BLaER1 treated with 17β-estradiol and CSF1 and Interleukin-3, amounts not matched to agents 10 nM and 100 nM (cell line): ENCODE measurements around the gene SVOPL.
"Not testable (repeated sequence)": the region's sequence is repeated elsewhere in the genome, so short reads cannot be mapped to it uniquely, and the experiment has no call there.

Experiments
- H3K27ac ChIP-seq, 11 experiments: shearing (Covaris generic); formaldehyde crosslinking; 2 replicates each; pipeline ENCODE4 v1.8.1; 2022
- H3K27me3 ChIP-seq, 11 experiments: shearing (Covaris generic); formaldehyde crosslinking; 2 replicates each; pipeline ENCODE4 v1.8.1; 2022
- H3K36me3 ChIP-seq, 11 experiments: shearing (Covaris generic); formaldehyde crosslinking; 2 replicates each; pipeline ENCODE4 v1.8.1; 2022
- H3K4me1 ChIP-seq, 10 experiments: shearing (Covaris generic); formaldehyde crosslinking; 2 replicates each; pipeline ENCODE4 v1.8.1; 2022
- H3K4me2 ChIP-seq, 11 experiments: shearing (Covaris generic); formaldehyde crosslinking; 2 replicates each; pipeline ENCODE4 v1.8.1; 2022
- H3K4me3 ChIP-seq, 10 experiments: shearing (Covaris generic); formaldehyde crosslinking; 2 replicates each; pipeline ENCODE4 v1.8.1; 2022
- H3K9ac ChIP-seq, 11 experiments: shearing (Covaris generic); formaldehyde crosslinking; 2 replicates each; pipeline ENCODE4 v1.8.1; 2022
- H3K9me3 ChIP-seq, 11 experiments: shearing (Covaris generic); formaldehyde crosslinking; replicated peaks in 1 of 11; 2 replicates each; pipeline ENCODE4 v1.8.1; 2022
- H4K20me1 ChIP-seq, 11 experiments: shearing (Covaris generic); formaldehyde crosslinking; 2 replicates each; pipeline ENCODE4 v1.8.1; 2022
- Cebpa-rat ChIP-seq, 11 experiments: shearing (Covaris generic); IDR thresholded peaks; 2 replicates each; pipeline ENCODE4 v1.8.1; 2022

Gene SVOPL

GRCh38 chr7:138738114-138738513, 37.0 kb upstream of the SVOPL start:
- H3K27ac ChIP-seq, result no peak overlapping the region
- H4K20me1 ChIP-seq, result no peaks in the 10 kb centered on the region
- no peaks in the 10 kb centered on the region for H3K27me3 ChIP-seq
- H3K4me3 ChIP-seq, result no peak overlapping the region
- H3K4me2 ChIP-seq, result no peak overlapping the region
- H3K4me1 ChIP-seq, result peaks cover 0 to 7% (median 0%) of the 10 kb centered on the region in 10 experiments; a peak in 1 of 20 replicates
- peaks cover 0 to 11% (median 6%) of the 10 kb centered on the region in 11 experiments; a peak in 9 of 22 replicates for H3K9me3 ChIP-seq
- H3K9ac ChIP-seq, result no peak overlapping the region
- no peaks in the 10 kb centered on the region for H3K36me3 ChIP-seq
- no peak for TF ChIP-seq Cebpa-rat (IDR thresholded peaks at IDR 0.05)

- TF ChIP-seq Cebpa-rat (IDR thresholded peaks at IDR 0.05), result no peak
- H3K27me3 ChIP-seq, result no peaks in the 10 kb centered on the region
- no peak overlapping the region for H3K9ac ChIP-seq
Measured at GRCh38 chr7:138735399-138735798, 34.2 kb upstream of the SVOPL start.

GRCh38 chr7:138731733-138732132, 30.6 kb upstream of the SVOPL start:
- H3K4me1 ChIP-seq, H3K4me3 ChIP-seq, H3K27me3 ChIP-seq, H3K36me3 ChIP-seq, H4K20me1 ChIP-seq, H3K9me3 ChIP-seq, H3K4me2 ChIP-seq, H3K9ac ChIP-seq, H3K27ac ChIP-seq: not testable (repeated sequence)

More at GRCh38 chr7:138735399-138735798, 34.2 kb upstream of the SVOPL start:
- Histone ChIP-seq H3K4me1 (no peaks in the 10 kb centered on the region), H3K9me3 (peaks cover 0 to 11% (median 6%) of the 10 kb centered on the region in 11 experiments; a peak in 10 of 22 replicates), H3K36me3 (no peaks in the 10 kb centered on the region), H4K20me1 (no peaks in the 10 kb centered on the region), H3K27ac (no peak overlapping the region), H3K4me3 (no peak overlapping the region), H3K4me2 (no peak overlapping the region)

GRCh38 chr7:138729444-138729843, 28.3 kb upstream of the SVOPL start:
- H3K4me2 ChIP-seq, result no peak overlapping the region
- H3K4me3 ChIP-seq, result no peak overlapping the region
- no peak overlapping the region for H3K27ac ChIP-seq
- H3K27me3 ChIP-seq, result no peaks in the 10 kb centered on the region
- H3K36me3 ChIP-seq, result no peaks in the 10 kb centered on the region
- no peak for TF ChIP-seq Cebpa-rat (IDR thresholded peaks at IDR 0.05)
- no peaks in the 10 kb centered on the region; a peak in 2 of 22 replicates for H3K9me3 ChIP-seq
- H3K9ac ChIP-seq, result no peak overlapping the region
- no peaks in the 10 kb centered on the region for H4K20me1 ChIP-seq
- no peaks in the 10 kb centered on the region for H3K4me1 ChIP-seq

GRCh38 chr7:138727336-138728099, 26.4 kb upstream of the SVOPL start:
- no peaks in the 10 kb centered on the region for H3K36me3 ChIP-seq
- no peaks in the 10 kb centered on the region for H4K20me1 ChIP-seq
- H3K9ac ChIP-seq, result no peak overlapping the region
- no peak overlapping the region for H3K27ac ChIP-seq
- H3K4me1 ChIP-seq, result no peaks in the 10 kb centered on the region
- H3K4me2 ChIP-seq, result no peak overlapping the region
- no peak for TF ChIP-seq Cebpa-rat (IDR thresholded peaks at IDR 0.05)
- H3K4me3 ChIP-seq, result no peak overlapping the region
- H3K27me3 ChIP-seq, result no peaks in the 10 kb centered on the region
- no peaks in the 10 kb centered on the region; a peak in 2 of 22 replicates for H3K9me3 ChIP-seq

GRCh38 chr7:138726288-138726687, 25.1 kb upstream of the SVOPL start:
- Histone ChIP-seq H3K4me2 (no peak overlapping the region), H3K9ac (no peak overlapping the region), H3K27me3 (no peaks in the 10 kb centered on the region), H3K36me3 (no peaks in the 10 kb centered on the region), H3K27ac (no peak overlapping the region), H3K4me3 (no peak overlapping the region), H4K20me1 (no peaks in the 10 kb centered on the region), H3K4me1 (no peaks in the 10 kb centered on the region), H3K9me3 (no peaks in the 10 kb centered on the region; a peak in 2 of 22 replicates)
- no peak for TF ChIP-seq Cebpa-rat (IDR thresholded peaks at IDR 0.05)

- H3K4me3 ChIP-seq, result no peak overlapping the region
- peaks cover 0 to 8% (median 0%) of the 10 kb centered on the region in 11 experiments; a peak in 2 of 22 replicates for H3K9me3 ChIP-seq
- H3K4me2 ChIP-seq, result no peak overlapping the region
- H3K27ac ChIP-seq, result no peak overlapping the region
- H3K4me1 ChIP-seq, result peaks cover 0 to 11% (median 6%) of the 10 kb centered on the region in 10 experiments; a peak in 10 of 20 replicates
- no peak for TF ChIP-seq Cebpa-rat (IDR thresholded peaks at IDR 0.05)
- no peak overlapping the region for H3K9ac ChIP-seq
- no peaks in the 10 kb centered on the region for H3K36me3 ChIP-seq
- H4K20me1 ChIP-seq, result no peaks in the 10 kb centered on the region
- H3K27me3 ChIP-seq, result no peaks in the 10 kb centered on the region
Measured at GRCh38 chr7:138720286-138720685, 19.1 kb upstream of the SVOPL start.

GRCh38 chr7:138716889-138717288, 15.7 kb upstream of the SVOPL start:
- H3K9ac ChIP-seq, result no peak overlapping the region
- no peaks in the 10 kb centered on the region for H3K36me3 ChIP-seq
- H3K27ac ChIP-seq, result peak overlapping the region in 1 of 11 experiments; percentile 69; a peak in 1 of 22 replicates
- no peaks in the 10 kb centered on the region for H3K27me3 ChIP-seq
- peak overlapping the region in 4 of 11 experiments; percentile 44 to 59 (median 52); a peak in 7 of 22 replicates for H3K4me2 ChIP-seq
- H3K4me1 ChIP-seq, result peaks cover 0 to 11% (median 6%) of the 10 kb centered on the region in 10 experiments; a peak in 10 of 20 replicates
- H3K4me3 ChIP-seq, result no peak overlapping the region
- no peaks in the 10 kb centered on the region for H4K20me1 ChIP-seq
- peaks cover 0 to 8% (median 0%) of the 10 kb centered on the region in 11 experiments; a peak in 2 of 22 replicates for H3K9me3 ChIP-seq
- no peak for TF ChIP-seq Cebpa-rat (IDR thresholded peaks at IDR 0.05)

- H3K9ac ChIP-seq, result no peak overlapping the region
- H3K36me3 ChIP-seq, result no peaks in the 10 kb centered on the region
- H4K20me1 ChIP-seq, result no peaks in the 10 kb centered on the region
- peaks cover 0 to 8% (median 0%) of the 10 kb centered on the region in 11 experiments; a peak in 2 of 22 replicates for H3K9me3 ChIP-seq
- no peaks in the 10 kb centered on the region for H3K27me3 ChIP-seq
- peaks cover 0 to 11% (median 6%) of the 10 kb centered on the region in 10 experiments; a peak in 10 of 20 replicates for H3K4me1 ChIP-seq
- H3K4me2 ChIP-seq, result no peak overlapping the region
- TF ChIP-seq Cebpa-rat (IDR thresholded peaks at IDR 0.05), result no peak
- H3K4me3 ChIP-seq, result no peak overlapping the region
- H3K27ac ChIP-seq, result no peak overlapping the region
Measured at GRCh38 chr7:138713191-138713590, 12.0 kb upstream of the SVOPL start.

GRCh38 chr7:138712652-138713051, 11.5 kb upstream of the SVOPL start:
- Histone ChIP-seq H3K36me3 (no peaks in the 10 kb centered on the region), H3K27ac (no peak overlapping the region), H4K20me1 (no peaks in the 10 kb centered on the region), H3K9ac (no peak overlapping the region), H3K4me1 (peaks cover 0 to 10% (median 4%) of the 10 kb centered on the region in 10 experiments; a peak in 9 of 20 replicates), H3K9me3 (peaks cover 0 to 8% (median 0%) of the 10 kb centered on the region in 11 experiments; a peak in 2 of 22 replicates), H3K4me3 (no peak overlapping the region), H3K4me2 (no peak overlapping the region), H3K27me3 (no peaks in the 10 kb centered on the region)
- no peak for TF ChIP-seq Cebpa-rat (IDR thresholded peaks at IDR 0.05)
